ENCODE results near the gene SGPP2. TPM values are rescaled to one million over a fixed set of nuclear protein-coding genes. Genes with fewer than 3 reads are reported as not detected.

SGPP2 gene
- total and polyA plus RNA-seq, 2 donors (not counting 3 experiments of a cell fraction or from before 2014, with no cell fraction given) = not detected

DNA sequence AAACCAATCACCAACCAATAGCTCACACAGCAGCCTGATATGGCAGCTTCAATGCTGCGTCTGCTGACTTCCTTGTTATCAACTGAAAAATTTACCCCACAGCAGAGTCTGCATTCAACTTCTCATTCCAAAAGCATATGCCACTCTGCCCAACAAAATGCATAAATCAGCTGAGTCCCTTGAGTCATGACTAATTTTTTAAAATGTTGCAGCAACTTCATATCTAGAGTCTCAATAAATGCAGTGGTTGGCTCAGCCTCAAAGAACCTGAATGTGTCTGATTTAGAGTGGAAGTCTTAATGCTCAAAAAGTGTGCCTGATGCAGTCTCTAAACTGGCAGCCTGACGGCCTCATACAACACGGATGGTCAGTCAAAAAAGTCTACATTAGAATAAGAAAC lies 185.0 kb downstream of the SGPP2 start:
- Histone ChIP-seq H3K9me1 (replicated peaks; ENCODE audit: control insufficient read depth, extremely low read depth, insufficient read depth, low read length) (no peaks in the 10 kb centered on the region), H3K27ac (ENCODE audit: insufficient read depth, low read depth, low read length) (no peak overlapping the region), H3K9me3 (replicated peaks; ENCODE audit: control insufficient read depth, insufficient read depth, low read length) (no peaks in the 10 kb centered on the region), H4K20me1 (replicated peaks; ENCODE audit: control insufficient read depth, extremely low read depth, insufficient read depth, low read length) (no peaks in the 10 kb centered on the region), H3K4me2 (ENCODE audit: insufficient read depth, low read length) (no peak overlapping the region), H3K9ac (replicated peaks; ENCODE audit: extremely low read depth, insufficient read depth, low read length) (no peak overlapping the region), H3K79me2 (ENCODE audit: control insufficient read depth, insufficient read depth, low read length) (peaks cover 4% of the 10 kb centered on the region), H3K4me1 (ENCODE audit: control insufficient read depth, extremely low read depth, insufficient read depth, low read length) (no peaks in the 10 kb centered on the region), H2AFZ (ENCODE audit: low read depth, low read length) (no peak overlapping the region), H3K36me3 (ENCODE audit: control insufficient read depth in 2 of 2, extremely low read depth in 1 of 2, insufficient read depth in 2 of 2, low read length in 2 of 2) (peaks cover 0 to 13% of the 10 kb centered on the region in 2 experiments), H3K4me3 (replicated peaks in 1 of 3; ENCODE audit: insufficient read depth in 1 of 3, low read depth in 1 of 3, low read length in 3 of 3) (no peak overlapping the region), H3K27me3 (ENCODE audit: control insufficient read depth in 2 of 2, insufficient read depth in 2 of 2, low read length in 2 of 2) (no peaks in the 10 kb centered on the region)
- CTCF ChIA-PET = interaction anchor here (1.1 to 4.6 kb wide), 2 partner anchors 15 to 291 kb away, joined by 5 to 49 read pairs; no protein-coding TSS in a partner anchor
- dilution Hi-C loops (cut with MboI; ENCODE audit: extremely low pct_ligation_motif_present, low sequenced_read_pairs) = no loop called here
- intact Hi-C loops (cut with micrococcal nuclease) = no loop called here
- no peak for DNase-seq (ENCODE audit: low read depth, low spot score)
- FAIRE-seq = no peak
- no peak for TF ChIP-seq EZH2 (IDR thresholded peaks at IDR 0.05; ENCODE audit: borderline replicate concordance, low read depth, low read length, severe bottlenecking)
- no peak for TF ChIP-seq POLR2A (IDR thresholded peaks at IDR 0.05; ENCODE audit: low read depth, low read length)
- no peak for TF ChIP-seq MYC (IDR thresholded peaks at IDR 0.05; ENCODE audit: low read depth, low read length)
- TF ChIP-seq FOS (IDR thresholded peaks at IDR 0.05; ENCODE audit: borderline replicate concordance, insufficient read depth, low read length) = no peak
- no peak for TF ChIP-seq GATA2 (IDR thresholded peaks at IDR 0.05; ENCODE audit: insufficient read depth, insufficient read length, low read depth, low read length)
- TF ChIP-seq JUN (IDR thresholded peaks at IDR 0.05; ENCODE audit: borderline replicate concordance, insufficient read depth, insufficient read length, low read depth) = no peak
- no peak for TF ChIP-seq MAX (IDR thresholded peaks at IDR 0.05; ENCODE audit: insufficient read depth, insufficient read length)
- no TSS peak for BruUV-seq (replicated peaks)
- POLR2A ChIA-PET = no interaction called here

Small RNA genes lying within 50 kb of the gene (small RNA-seq; reads per million reads assigned to genes)
- gene RF00019 (ENCODE audit: insufficient read depth, insufficient read length, low read depth, low replicate concordance) (not detected), gene RNU6-619P (ENCODE audit: insufficient read depth, insufficient read length, low read depth, low replicate concordance) (not detected)

Other genes starting within 250 kb of the SGPP2 start
- not detected in 2 replicates for gene PAX3, start 125.5 kb upstream of the SGPP2 start, total RNA-seq
- gene PAX3, start 125.5 kb upstream of the SGPP2 start, polyA plus RNA-seq = not detected in 2 replicates
- 27.2 and 29.4 TPM in 2 replicates for gene FARSB, start 231.5 kb downstream of the SGPP2 start, total RNA-seq
- gene FARSB, start 231.5 kb downstream of the SGPP2 start, polyA plus RNA-seq = 11.8 and 12.7 TPM in 2 replicates
- gene MOGAT1, start 247.1 kb downstream of the SGPP2 start, total RNA-seq = not detected in 2 replicates
- not detected in 2 replicates for gene MOGAT1, start 247.1 kb downstream of the SGPP2 start, polyA plus RNA-seq